IPS-11a (cell line): ENCODE data around the gene HSFX2.
"Not testable (repeated sequence)": the region's sequence is repeated elsewhere in the genome, so short reads cannot be mapped to it uniquely, and the experiment has no call there.

Experiments used
- H3K4me3 ChIP-seq: one replicate; pipeline ENCODE4 v1.5.1; 2013; ENCODE audit warnings: low read depth, low read length, control low read depth

HSFX2 gene

GRCh38 chrX:149595214-149595613 lies at the start of gene HSFX2:
Gene HSFX2 (minus strand): TSS chrX:149595314. CDS start chrX:149594700, 614 bp downstream.
- H3K4me3 ChIP-seq: not testable (repeated sequence)

- H3K4me3 ChIP-seq: no peak overlapping the region
Observed at GRCh38 chrX:149643496-149643895, 48.4 kb upstream of the HSFX2 start.

GRCh38 chrX:149641835-149642234 lies 46.7 kb upstream of the HSFX2 start:
- no peak overlapping the region for H3K4me3 ChIP-seq

- no peak overlapping the region for H3K4me3 ChIP-seq
Observed at GRCh38 chrX:149641432-149641831, 46.3 kb upstream of the HSFX2 start.

GRCh38 chrX:149639568-149639967 lies 44.5 kb upstream of the HSFX2 start:
- no peak overlapping the region for H3K4me3 ChIP-seq

- H3K4me3 ChIP-seq: no peak overlapping the region
Observed at GRCh38 chrX:149638860-149639259, 43.7 kb upstream of the HSFX2 start.

GRCh38 chrX:149633511-149633910 lies 38.4 kb upstream of the HSFX2 start:
- H3K4me3 ChIP-seq: no peak overlapping the region

GRCh38 chrX:149631234-149632165 lies 36.4 kb upstream of the HSFX2 start, which contains the start of gene TMEM185A:
Gene TMEM185A (minus strand): TSS chrX:149631792. CDS start chrX:149631580, 212 bp downstream.
- peak within 1 kb of the TSS; percentile 66 for H3K4me3 ChIP-seq

- H3K4me3 ChIP-seq: peak overlapping the region; percentile 66
Observed at GRCh38 chrX:149630681-149631233, 35.6 kb upstream of the HSFX2 start.

GRCh38 chrX:149629730-149630387 lies 34.7 kb upstream of the HSFX2 start:
- no peak overlapping the region for H3K4me3 ChIP-seq

GRCh38 chrX:149628768-149629167 lies 33.7 kb upstream of the HSFX2 start:
- H3K4me3 ChIP-seq: no peak overlapping the region

- no peak overlapping the region for H3K4me3 ChIP-seq
Observed at GRCh38 chrX:149628280-149628679, 33.2 kb upstream of the HSFX2 start.

GRCh38 chrX:149626829-149627228 lies 31.7 kb upstream of the HSFX2 start:
- H3K4me3 ChIP-seq: not testable (repeated sequence)

- H3K4me3 ChIP-seq: not testable (repeated sequence)
Observed at GRCh38 chrX:149619662-149620061, 24.5 kb upstream of the HSFX2 start.

GRCh38 chrX:149618871-149619270 lies 23.8 kb upstream of the HSFX2 start:
- no peak overlapping the region for H3K4me3 ChIP-seq

- no peak overlapping the region for H3K4me3 ChIP-seq
Observed at GRCh38 chrX:149611623-149612175, 16.6 kb upstream of the HSFX2 start.

GRCh38 chrX:149610511-149610910 lies 15.4 kb upstream of the HSFX2 start:
- no peak overlapping the region for H3K4me3 ChIP-seq

GRCh38 chrX:149607699-149608098 lies 12.6 kb upstream of the HSFX2 start:
- H3K4me3 ChIP-seq: no peak overlapping the region

GRCh38 chrX:149605248-149605885 lies 10.3 kb upstream of the HSFX2 start:
- H3K4me3 ChIP-seq: not testable (repeated sequence)

- not testable (repeated sequence) for H3K4me3 ChIP-seq
Observed at GRCh38 chrX:149598603-149599002, 3.5 kb upstream of the HSFX2 start.

- H3K4me3 ChIP-seq: not testable (repeated sequence)
Observed at GRCh38 chrX:149595943-149596342, 829 bp upstream of the HSFX2 start.
